Gastrocnemius medialis (tissue), 4 donors: ENCODE measurements around the gene HNF4A. TPM values are rescaled to one million over a fixed set of nuclear protein-coding genes. Genes with fewer than 3 reads are reported as not detected.

Experiments
- ATAC-seq, 2 donors: fragments of 150-250 bp; one replicate each; pipeline ENCODE4 v1.9.1; 2016
- DNase-seq, 2 donors: peaks; one replicate each; pipeline ENCODE4 v3.0.0-alpha.2; 2019
- H3K27ac ChIP-seq, 4 donors: fragments of 200-600 bp; sonication (generic); 1 replicate in 1 of 4; 2 replicates in 3 of 4; pipeline ENCODE4 v1.5.1; 2016 to 2018; ENCODE audit warnings: mild to moderate bottlenecking in 2 of 4, moderate library complexity in 1 of 4
- H3K27me3 ChIP-seq, 3 donors: fragments of 200-600 bp; sonication (generic) in 2 of 3; 1 replicate in 1 of 3; 2 replicates in 2 of 3; pipeline versions ENCODE4 v1.5.1 to v1.6.0; 2016 to 2019; ENCODE audit warnings: mild to moderate bottlenecking in 1 of 3, moderate library complexity in 1 of 3
- H3K36me3 ChIP-seq, 2 donors: fragments of 200-600 bp; sonication (generic) in 1 of 2; one replicate each; pipeline ENCODE4 v1.5.1; 2017 to 2018
- H3K4me1 ChIP-seq, 2 donors: fragments of 200-600 bp; sonication (generic) in 1 of 2; one replicate each; pipeline ENCODE4 v1.5.1; 2016 to 2017; ENCODE audit warnings: mild to moderate bottlenecking in 2 of 2
- H3K4me3 ChIP-seq, 4 donors: fragments of 200-600 bp; sonication (generic) in 3 of 4; 1 replicate in 1 of 4; 2 replicates in 3 of 4; pipeline ENCODE4 v1.5.1; 2016 to 2019; ENCODE audit warnings: mild to moderate bottlenecking in 2 of 4
- H3K9me3 ChIP-seq, 3 donors: fragments of 200-600 bp; sonication (generic) in 2 of 3; 1 replicate in 1 of 3; 2 replicates in 2 of 3; pipeline ENCODE4 v1.5.1; 2016 to 2019
- CTCF ChIP-seq, 5 experiments: fragments of 450-650 bp in 3 of 5; fragments of 200-600 bp in 2 of 5; sonication (generic) in 2 of 5; IDR thresholded peaks in 4 of 5; conservative IDR thresholded peaks in 1 of 5; 1 replicate in 4 of 5; 2 replicates in 1 of 5; pipeline ENCODE4 v1.5.1; 2016 to 2019; ENCODE audit warnings: antibody characterized with exemption in 5 of 5, mild to moderate bottlenecking in 3 of 5, moderate library complexity in 3 of 5
- POLR2A ChIP-seq, 2 donors: fragments of 450-650 bp; IDR thresholded peaks; one replicate each; pipeline ENCODE4 v1.6.1; 2017; ENCODE audit warnings: antibody characterized with exemption in 2 of 2, mild to moderate bottlenecking in 2 of 2, moderate library complexity in 2 of 2
- in situ Hi-C, 4 donors: fragments of 200-750 bp; cut with MboI; loops; one replicate each; pipeline versions ENCODE4 v1.15.0 to v1.8.0; 2017; ENCODE audit warnings: low sequenced_read_pairs in 4 of 4
- intact Hi-C: fragments of 100-400 bp; cut with DNase I; formaldehyde crosslinking; loops from one replicate; pipeline ENCODE4 v1.15.1; 2023; ENCODE audit warnings: low total_unique reads
- total RNA-seq, 4 donors: library from RNA; depleted of rRNA; stranded (reverse); fragments of >200 nt; gene quantifications; one replicate each; pipeline versions ENCODE4 v1.1.0 to v1.2.3, GENCODE V29; 2016

HNF4A gene
- total RNA-seq, 4 donors from 2014 or later: 0.29 to 0.83 (median 0.51) TPM; not detected in 1

- in situ Hi-C loops (no loop called here), intact Hi-C loops (no loop called here)
- DNase-seq (no peak), ATAC-seq (no peak)
- no peaks in the 10 kb centered on the region for H3K9me3 ChIP-seq
- no peaks in the 10 kb centered on the region for H3K36me3 ChIP-seq
- H3K27me3 ChIP-seq: peaks cover 0 to 3% (median 0%) of the 10 kb centered on the region in 3 donors
- no peaks in the 10 kb centered on the region for H3K4me1 ChIP-seq
- H3K27ac ChIP-seq: no peak overlapping the region
- TF ChIP-seq CTCF (IDR thresholded peaks at IDR 0.05 in 4 of 5, conservative IDR thresholded peaks at IDR 0.05 in 1 of 5) (no peak), POLR2A (IDR thresholded peaks at IDR 0.05) (no peak)
- H3K4me3 ChIP-seq: no peak overlapping the region
Measured at GRCh38 chr20:44402391-44403193, 47.1 kb downstream of the HNF4A start.

- TF ChIP-seq POLR2A (IDR thresholded peaks at IDR 0.05) (no peak), CTCF (IDR thresholded peaks at IDR 0.05 in 4 of 5, conservative IDR thresholded peaks at IDR 0.05 in 1 of 5) (no peak)
- no peak for DNase-seq
- Histone ChIP-seq H3K27me3 (peaks cover 0 to 3% (median 0%) of the 10 kb centered on the region in 3 donors), H3K4me3 (no peak overlapping the region), H3K9me3 (no peaks in the 10 kb centered on the region), H3K27ac (no peak overlapping the region), H3K4me1 (no peaks in the 10 kb centered on the region), H3K36me3 (no peaks in the 10 kb centered on the region)
- intact Hi-C loops: no loop called here
- no peak for ATAC-seq
- in situ Hi-C loops: no loop called here
Measured at GRCh38 chr20:44403194-44404112, 48.0 kb downstream of the HNF4A start.

- ATAC-seq: no peak
- Histone ChIP-seq H3K36me3 (no peaks in the 10 kb centered on the region), H3K9me3 (no peaks in the 10 kb centered on the region), H3K27me3 (peaks cover 0 to 3% (median 0%) of the 10 kb centered on the region in 3 donors), H3K4me3 (no peak overlapping the region), H3K4me1 (no peaks in the 10 kb centered on the region), H3K27ac (no peak overlapping the region)
- in situ Hi-C loops: no loop called here
- DNase-seq: no peak
- TF ChIP-seq CTCF (IDR thresholded peaks at IDR 0.05 in 4 of 5, conservative IDR thresholded peaks at IDR 0.05 in 1 of 5) (no peak), POLR2A (IDR thresholded peaks at IDR 0.05) (no peak)
- intact Hi-C loops: no loop called here
Measured at GRCh38 chr20:44404204-44405181, 49.0 kb downstream of the HNF4A start.

- Histone ChIP-seq H3K36me3 (no peaks in the 10 kb centered on the region), H3K27me3 (peaks cover 0 to 3% (median 0%) of the 10 kb centered on the region in 3 donors), H3K9me3 (no peaks in the 10 kb centered on the region), H3K27ac (no peak overlapping the region), H3K4me3 (no peak overlapping the region), H3K4me1 (no peaks in the 10 kb centered on the region)
- DNase-seq (no peak), ATAC-seq (no peak)
- no peak for TF ChIP-seq POLR2A (IDR thresholded peaks at IDR 0.05)
- no peak for TF ChIP-seq CTCF (IDR thresholded peaks at IDR 0.05 in 4 of 5, conservative IDR thresholded peaks at IDR 0.05 in 1 of 5)
- intact Hi-C loops (no loop called here), in situ Hi-C loops (no loop called here)
Measured at GRCh38 chr20:44405257-44405656, 49.8 kb downstream of the HNF4A start.
